Subcutaneous abdominal adipose tissue (tissue), 5 donors: ENCODE data around the gene PI4KB.

ENCODE experiments used
- H3K27ac ChIP-seq: one replicate; pipeline ENCODE4 v1.7.0; 2013; ENCODE audit warnings: low read depth, mild to moderate bottlenecking, inconsistent platforms, low read length, moderate library complexity
- H3K27me3 ChIP-seq, 5 donors: one replicate each; pipeline ENCODE4 v1.7.0; 2013; ENCODE audit warnings: low read length in 5 of 5, inconsistent platforms in 1 of 5; ENCODE audit not compliant: control insufficient read depth in 5 of 5, insufficient read depth in 4 of 5
- H3K36me3 ChIP-seq, 5 donors: one replicate each; pipeline ENCODE4 v1.7.0; 2013; ENCODE audit warnings: low read length in 5 of 5; ENCODE audit not compliant: control insufficient read depth in 5 of 5, insufficient read depth in 5 of 5
- H3K4me1 ChIP-seq, 5 donors: one replicate each; pipeline ENCODE4 v1.7.0; 2013; ENCODE audit warnings: low read length in 5 of 5, mild to moderate bottlenecking in 3 of 5, moderate library complexity in 1 of 5; ENCODE audit not compliant: control insufficient read depth in 5 of 5, insufficient read depth in 5 of 5
- H3K4me3 ChIP-seq, 5 donors: one replicate each; pipeline ENCODE4 v1.7.0; 2013; ENCODE audit warnings: low read length in 5 of 5, low read depth in 1 of 5
- H3K9ac ChIP-seq, 5 donors: one replicate each; pipeline ENCODE4 v1.7.0; 2013; ENCODE audit warnings: low read length in 5 of 5, mild to moderate bottlenecking in 4 of 5, moderate library complexity in 3 of 5
- H3K9me3 ChIP-seq, 5 donors: one replicate each; pipeline ENCODE4 v1.7.0; 2013; ENCODE audit warnings: low read length in 5 of 5; ENCODE audit not compliant: control insufficient read depth in 5 of 5
- donor health status: healthy.
- donor health status: healthy.
- donor health status: healthy.
- donor health status: healthy.
- donor health status: healthy.

The PI4KB gene

GRCh38 chr1:151346769-151347522, 19.7 kb upstream of the PI4KB start, which contains the start of gene RFX5:
Gene RFX5, minus strand, starts transcription at chr1:151347252. Its CDS starts 932 bp downstream, at chr1:151346320.
- peak within 1 kb of the TSS; percentile 85 to 98 (median 93) for H3K4me3 ChIP-seq
- H3K4me1 ChIP-seq, result peaks cover 9 to 18% (median 15%) of the 10 kb centered on the region in 5 donors
- peaks cover 0 to 35% (median 27%) of the 10 kb centered on the region in 5 donors for H3K36me3 ChIP-seq
- peak within 1 kb of the TSS; percentile 98 for H3K27ac ChIP-seq
- no peaks in the 10 kb centered on the region for H3K9me3 ChIP-seq
- no peaks in the 10 kb centered on the region for H3K27me3 ChIP-seq
- peak within 1 kb of the TSS; percentile 84 to 94 (median 91) for H3K9ac ChIP-seq

- Histone ChIP-seq H3K4me1 (peaks cover 9 to 18% (median 15%) of the 10 kb centered on the region in 5 donors), H3K4me3 (peak overlapping the region; percentile 85 to 98 (median 93)), H3K27me3 (no peaks in the 10 kb centered on the region), H3K27ac (peak overlapping the region; percentile 98), H3K36me3 (peaks cover 0 to 37% (median 27%) of the 10 kb centered on the region in 5 donors), H3K9ac (peak overlapping the region; percentile 68 to 94 (median 88)), H3K9me3 (no peaks in the 10 kb centered on the region)
Measured at GRCh38 chr1:151346082-151346768, 19.0 kb upstream of the PI4KB start.

GRCh38 chr1:151344291-151344690, 17.1 kb upstream of the PI4KB start:
- peaks cover 11 to 24% (median 21%) of the 10 kb centered on the region in 5 donors for H3K4me1 ChIP-seq
- no peak overlapping the region for H3K4me3 ChIP-seq
- peaks cover 0 to 37% (median 27%) of the 10 kb centered on the region in 5 donors for H3K36me3 ChIP-seq
- no peaks in the 10 kb centered on the region for H3K9me3 ChIP-seq
- no peak overlapping the region for H3K9ac ChIP-seq
- H3K27ac ChIP-seq, result no peak overlapping the region
- H3K27me3 ChIP-seq, result no peaks in the 10 kb centered on the region

GRCh38 chr1:151343587-151343986, 16.4 kb upstream of the PI4KB start:
- Histone ChIP-seq H3K36me3 (peaks cover 0 to 37% (median 27%) of the 10 kb centered on the region in 5 donors), H3K4me1 (peaks cover 11 to 24% (median 21%) of the 10 kb centered on the region in 5 donors), H3K9ac (no peak overlapping the region), H3K9me3 (no peaks in the 10 kb centered on the region), H3K27me3 (no peaks in the 10 kb centered on the region), H3K27ac (no peak overlapping the region), H3K4me3 (no peak overlapping the region)

- no peaks in the 10 kb centered on the region for H3K9me3 ChIP-seq
- peaks cover 0 to 37% (median 27%) of the 10 kb centered on the region in 5 donors for H3K36me3 ChIP-seq
- no peak overlapping the region for H3K9ac ChIP-seq
- no peaks in the 10 kb centered on the region for H3K27me3 ChIP-seq
- H3K27ac ChIP-seq, result no peak overlapping the region
- H3K4me3 ChIP-seq, result no peak overlapping the region
- peaks cover 10 to 21% (median 20%) of the 10 kb centered on the region in 5 donors for H3K4me1 ChIP-seq
Measured at GRCh38 chr1:151342569-151342968, 15.4 kb upstream of the PI4KB start.

GRCh38 chr1:151342021-151342420, 14.8 kb upstream of the PI4KB start:
- no peak overlapping the region for H3K4me3 ChIP-seq
- H3K36me3 ChIP-seq, result peaks cover 0 to 37% (median 27%) of the 10 kb centered on the region in 5 donors

GRCh38 chr1:151340870-151341754, 13.9 kb upstream of the PI4KB start:
- peaks cover 3 to 14% (median 13%) of the 10 kb centered on the region in 5 donors for H3K4me1 ChIP-seq
- H3K27ac ChIP-seq, result peak overlapping the region; percentile 57

More at GRCh38 chr1:151342021-151342420, 14.8 kb upstream of the PI4KB start:
- no peaks in the 10 kb centered on the region for H3K9me3 ChIP-seq
- no peak overlapping the region for H3K9ac ChIP-seq
- peaks cover 8 to 19% (median 18%) of the 10 kb centered on the region in 5 donors for H3K4me1 ChIP-seq
- H3K27ac ChIP-seq, result no peak overlapping the region
- H3K27me3 ChIP-seq, result no peaks in the 10 kb centered on the region

GRCh38 chr1:151336556-151336955, 9.3 kb upstream of the PI4KB start:
- no peaks in the 10 kb centered on the region for H3K9me3 ChIP-seq
- no peaks in the 10 kb centered on the region for H3K27me3 ChIP-seq
- peaks cover 0 to 8% (median 6%) of the 10 kb centered on the region in 5 donors for H3K4me1 ChIP-seq
- no peak overlapping the region for H3K4me3 ChIP-seq
- H3K27ac ChIP-seq, result no peak overlapping the region
- H3K36me3 ChIP-seq, result no peaks in the 10 kb centered on the region
- H3K9ac ChIP-seq, result peak overlapping the region in 1 of 5 donors; percentile 43

More at GRCh38 chr1:151340870-151341754, 13.9 kb upstream of the PI4KB start:
- no peaks in the 10 kb centered on the region for H3K27me3 ChIP-seq
- H3K4me3 ChIP-seq, result no peak overlapping the region
- H3K9me3 ChIP-seq, result no peaks in the 10 kb centered on the region
- H3K36me3 ChIP-seq, result peaks cover 0 to 37% (median 26%) of the 10 kb centered on the region in 5 donors
- H3K9ac ChIP-seq, result peak overlapping the region in 1 of 5 donors; percentile 20

GRCh38 chr1:151334822-151335221, 7.6 kb upstream of the PI4KB start:
- no peaks in the 10 kb centered on the region for H3K9me3 ChIP-seq
- no peaks in the 10 kb centered on the region for H3K4me1 ChIP-seq
- no peak overlapping the region for H3K4me3 ChIP-seq
- H3K36me3 ChIP-seq, result no peaks in the 10 kb centered on the region
- no peak overlapping the region for H3K9ac ChIP-seq
- no peak overlapping the region for H3K27ac ChIP-seq
- no peaks in the 10 kb centered on the region for H3K27me3 ChIP-seq
